ENCODE data around the gene RNU1-3. TPM values are rescaled to one million over a fixed set of nuclear protein-coding genes. Genes with fewer than 3 reads are reported as not detected.
"Not testable (repeated sequence)": the region's sequence is repeated elsewhere in the genome, so short reads cannot be mapped to it uniquely, and the experiment has no call there.

The RNU1-3 gene
- total and polyA plus RNA-seq, 2 of the 8 experiments (the other 6 are each of a cell fraction or from before 2014, with no cell fraction given), result 145 to 1,303 TPM

- not testable (repeated sequence) for H3K9ac ChIP-seq (replicated peaks in 1 of 4; ENCODE audit: extremely low read depth in 1 of 4, low read depth in 3 of 4, low read length in 3 of 4); H3K36me3 ChIP-seq (ENCODE audit: control insufficient read depth in 2 of 4, insufficient read depth in 4 of 4, low read length in 3 of 4); H3K56ac ChIP-seq (replicated peaks; ENCODE audit: insufficient read length, low read depth, low read length); H3K14ac ChIP-seq (ENCODE audit: insufficient read length); H4K91ac ChIP-seq (replicated peaks; ENCODE audit: insufficient read length, low read length); H3K23ac ChIP-seq (ENCODE audit: insufficient read length); H3K4me3 ChIP-seq (ENCODE audit: extremely low read depth in 1 of 4, insufficient read depth in 2 of 4, low read depth in 3 of 4, low read length in 4 of 4); H3K27me3 ChIP-seq (replicated peaks in 1 of 4; ENCODE audit: control insufficient read depth in 3 of 4, extremely low read depth in 1 of 4, insufficient read depth in 3 of 4, low read length in 3 of 4); DNase-seq (ENCODE audit: low read depth in 1 of 2, low spot score in 2 of 2); H2AK5ac ChIP-seq (ENCODE audit: low read depth, low read length); H2AFZ ChIP-seq (ENCODE audit: low read length); H4K20me1 ChIP-seq (replicated peaks in 1 of 2; ENCODE audit: control insufficient read depth in 1 of 2, insufficient read depth in 2 of 2, low read length in 2 of 2); H2BK12ac ChIP-seq (ENCODE audit: low read depth, low read length); H4K5ac ChIP-seq (ENCODE audit: insufficient read length, low read depth, low read length); H2BK5ac ChIP-seq (ENCODE audit: low read depth, low read length); H2BK20ac ChIP-seq (ENCODE audit: low read length); H3K4me2 ChIP-seq (ENCODE audit: insufficient read depth in 1 of 2, low read depth in 2 of 2, low read length in 2 of 2); H3K18ac ChIP-seq (ENCODE audit: extremely low read depth, low read length); H3K4me1 ChIP-seq (replicated peaks in 1 of 4; ENCODE audit: control insufficient read depth in 3 of 4, insufficient read depth in 4 of 4, low read length in 3 of 4); H3K27ac ChIP-seq (ENCODE audit: low read depth, low read length); H2BK120ac ChIP-seq (replicated peaks; ENCODE audit: low read depth, low read length); H3K79me2 ChIP-seq (ENCODE audit: control insufficient read depth in 1 of 2, insufficient read depth in 2 of 2, low read length in 2 of 2); H4K8ac ChIP-seq (ENCODE audit: extremely low read depth, insufficient read depth, low read length); H3K9me3 ChIP-seq (ENCODE audit: insufficient read depth in 2 of 2, low read depth in 1 of 2, low read length in 1 of 2); H2BK15ac ChIP-seq (ENCODE audit: low read length); H3K79me1 ChIP-seq (ENCODE audit: low read depth, low read length); H3K23me2 ChIP-seq (ENCODE audit: low read depth, low read length); FAIRE-seq; H3K4ac ChIP-seq (replicated peaks; ENCODE audit: insufficient read length, low read depth, low read length)
- WGBS, 2 experiments (ENCODE audit: extremely low coverage in 1 of 2, insufficient coverage in 1 of 2, insufficient read length in 1 of 2, insufficient replicate concordance in 2 of 2, low coverage in 1 of 2, low lambda C conversion rate in 2 of 2, missing lambda C conversion rate in 1 of 2), result 90% methylated on average over 3 of the region's 7 CpGs; no CpG with 5 or more reads in 1 of the 2 experiments
- ChIA-PET POLR2A (ENCODE audit: partially characterized antibody) (interaction anchor here (1.2 to 7.3 kb wide), 3 partner anchors 10 to 83 kb away, joined by 3 to 52 read pairs (median 3); partner anchors contain the start of gene NBPF1), CTCF (ENCODE audit: partially characterized antibody) (interaction anchor here (1.2 to 27.1 kb wide), 5 partner anchors 10 to 105 kb away, joined by 3 to 723 read pairs (median 14); partner anchors contain the start of gene NBPF1)
Measured at GRCh38 chr1:16697152-16697551, 30.4 kb upstream of the RNU1-3 start.

All from H1 (cell line).